Measurements from ENCODE around the gene C10orf90. TPM values are rescaled to one million over a fixed set of nuclear protein-coding genes. Genes with fewer than 3 reads are reported as not detected.
A peak's percentile ranks its signal among the peaks of the same experiment; 100 is the strongest.

Gene C10orf90
- total and polyA plus RNA-seq, 12 donors = 0.04 to 0.36 TPM; not detected in 10

- ATAC-seq (peak; percentile 58 to 96 (median 86)), DNase-seq (peak; percentile 38 to 50)
- intact Hi-C loops (cut with DNase I) = no loop called here
- TF ChIP-seq, protein P1, sequence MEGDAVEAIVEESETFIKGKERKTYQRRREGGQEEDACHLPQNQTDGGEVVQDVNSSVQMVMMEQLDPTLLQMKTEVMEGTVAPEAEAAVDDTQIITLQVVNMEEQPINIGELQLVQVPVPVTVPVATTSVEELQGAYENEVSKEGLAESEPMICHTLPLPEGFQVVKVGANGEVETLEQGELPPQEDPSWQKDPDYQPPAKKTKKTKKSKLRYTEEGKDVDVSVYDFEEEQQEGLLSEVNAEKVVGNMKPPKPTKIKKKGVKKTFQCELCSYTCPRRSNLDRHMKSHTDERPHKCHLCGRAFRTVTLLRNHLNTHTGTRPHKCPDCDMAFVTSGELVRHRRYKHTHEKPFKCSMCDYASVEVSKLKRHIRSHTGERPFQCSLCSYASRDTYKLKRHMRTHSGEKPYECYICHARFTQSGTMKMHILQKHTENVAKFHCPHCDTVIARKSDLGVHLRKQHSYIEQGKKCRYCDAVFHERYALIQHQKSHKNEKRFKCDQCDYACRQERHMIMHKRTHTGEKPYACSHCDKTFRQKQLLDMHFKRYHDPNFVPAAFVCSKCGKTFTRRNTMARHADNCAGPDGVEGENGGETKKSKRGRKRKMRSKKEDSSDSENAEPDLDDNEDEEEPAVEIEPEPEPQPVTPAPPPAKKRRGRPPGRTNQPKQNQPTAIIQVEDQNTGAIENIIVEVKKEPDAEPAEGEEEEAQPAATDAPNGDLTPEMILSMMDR (IDR thresholded peaks at IDR 0.05) = no peak
- H3K27me3 ChIP-seq = peaks cover 0 to 14% (median 3%) of the 10 kb centered on the region in 7 donors
- no peak overlapping the region for H3K27ac ChIP-seq
- H3K4me3 ChIP-seq = no peak overlapping the region
- no peaks in the 10 kb centered on the region for H3K4me1 ChIP-seq
- no peaks in the 10 kb centered on the region for H3K36me3 ChIP-seq
- WGBS, 2 donors = 69 to 71% methylated on average over 3 of the region's 3 CpGs
- peaks cover 0 to 9% (median 0%) of the 10 kb centered on the region in 11 donors for H3K9me3 ChIP-seq
Measured at GRCh38 chr10:126705951-126706565, 35.6 kb upstream of the C10orf90 start.

GRCh38 chr10:126705131-126705530, 34.6 kb upstream of the C10orf90 start:
- no peaks in the 10 kb centered on the region for H3K36me3 ChIP-seq
- no peaks in the 10 kb centered on the region for H3K4me1 ChIP-seq
- TF ChIP-seq, protein P1 (IDR thresholded peaks at IDR 0.05) = no peak
- DNase-seq = no peak
- no peak overlapping the region for H3K4me3 ChIP-seq
- 53 to 56% methylated on average over 5 of the region's 5 CpGs for WGBS, 2 donors
- intact Hi-C loops (cut with DNase I) = no loop called here
- no peak for ATAC-seq
- H3K27ac ChIP-seq = no peak overlapping the region
- H3K9me3 ChIP-seq = no peaks in the 10 kb centered on the region
- H3K27me3 ChIP-seq = peaks cover 0 to 14% (median 6%) of the 10 kb centered on the region in 7 donors

GRCh38 chr10:126704649-126705048, 34.2 kb upstream of the C10orf90 start:
- Histone ChIP-seq H3K27me3 (peaks cover 0 to 14% (median 6%) of the 10 kb centered on the region in 7 donors), H3K27ac (no peak overlapping the region), H3K4me1 (no peaks in the 10 kb centered on the region), H3K36me3 (no peaks in the 10 kb centered on the region), H3K4me3 (no peak overlapping the region), H3K9me3 (no peaks in the 10 kb centered on the region)
- ATAC-seq = peak in 2 of 8 donors; percentile 35 to 46
- DNase-seq = no peak
- 41 to 50% methylated on average over 7 of the region's 7 CpGs for WGBS, 2 donors
- intact Hi-C loops (cut with DNase I) = no loop called here
- TF ChIP-seq, protein P1 (IDR thresholded peaks at IDR 0.05) = no peak

DNA sequence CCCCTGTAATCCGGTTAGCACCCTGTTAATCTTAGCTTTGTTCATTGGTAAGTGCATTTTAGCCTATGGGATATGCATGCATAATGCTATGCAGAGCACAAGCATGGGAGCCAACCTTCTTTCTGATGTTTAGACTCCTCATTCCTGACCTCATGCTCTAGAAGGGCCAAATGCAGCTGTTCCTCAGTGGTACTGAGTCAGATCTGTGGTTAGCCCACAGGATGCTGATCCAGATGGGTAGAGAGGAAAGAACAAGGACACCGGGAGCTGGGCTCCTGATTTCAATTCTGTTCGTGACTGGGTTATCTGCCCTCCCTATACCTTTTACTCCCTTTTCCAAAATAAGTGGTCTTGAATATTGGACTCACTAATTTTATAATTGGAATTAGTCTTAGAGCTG, 31.7 kb upstream of the C10orf90 start:
- Histone ChIP-seq H3K9me3 (no peaks in the 10 kb centered on the region), H3K36me3 (no peaks in the 10 kb centered on the region), H3K4me1 (no peaks in the 10 kb centered on the region), H3K27me3 (peaks cover 0 to 14% (median 6%) of the 10 kb centered on the region in 7 donors), H3K4me3 (no peak overlapping the region), H3K27ac (no peak overlapping the region)
- TF ChIP-seq, protein P1 (IDR thresholded peaks at IDR 0.05) = no peak
- no peak for DNase-seq
- 85 to 87% methylated on average over 3 of the region's 3 CpGs for WGBS, 2 donors
- intact Hi-C loops (cut with DNase I) = no loop called here
- no peak for ATAC-seq

Data from heart right ventricle (tissue), 16 donors.